ENCODE results near the gene ZNF562. TPM values are rescaled to one million over a fixed set of nuclear protein-coding genes. Genes with fewer than 3 reads are reported as not detected.
"Not testable (repeated sequence)": the region's sequence is repeated elsewhere in the genome, so short reads cannot be mapped to it uniquely, and the experiment has no call there.

ZNF562 gene
- total RNA-seq, 2 experiments from 2014 or later = 14.9 to 16.8 TPM

DNA sequence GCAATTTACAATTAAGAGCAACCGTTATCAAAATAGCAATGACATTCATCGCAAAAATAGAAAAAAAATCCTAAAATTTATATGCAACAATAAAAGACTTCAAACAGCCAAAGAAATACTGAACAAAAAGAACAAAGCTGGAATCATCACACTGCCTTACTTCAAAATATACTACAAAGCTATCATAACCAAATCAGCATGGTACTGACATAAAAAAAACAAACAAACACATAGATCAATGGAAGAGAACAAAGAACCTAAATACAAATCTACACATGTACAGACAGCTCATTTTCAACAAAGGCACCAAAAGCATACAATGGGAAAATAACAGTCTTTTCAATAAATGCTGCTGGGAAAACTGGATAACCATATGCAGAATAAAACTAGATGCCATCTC is 6.4 kb downstream of the ZNF562 start:
- TF ChIP-seq, protein P1, sequence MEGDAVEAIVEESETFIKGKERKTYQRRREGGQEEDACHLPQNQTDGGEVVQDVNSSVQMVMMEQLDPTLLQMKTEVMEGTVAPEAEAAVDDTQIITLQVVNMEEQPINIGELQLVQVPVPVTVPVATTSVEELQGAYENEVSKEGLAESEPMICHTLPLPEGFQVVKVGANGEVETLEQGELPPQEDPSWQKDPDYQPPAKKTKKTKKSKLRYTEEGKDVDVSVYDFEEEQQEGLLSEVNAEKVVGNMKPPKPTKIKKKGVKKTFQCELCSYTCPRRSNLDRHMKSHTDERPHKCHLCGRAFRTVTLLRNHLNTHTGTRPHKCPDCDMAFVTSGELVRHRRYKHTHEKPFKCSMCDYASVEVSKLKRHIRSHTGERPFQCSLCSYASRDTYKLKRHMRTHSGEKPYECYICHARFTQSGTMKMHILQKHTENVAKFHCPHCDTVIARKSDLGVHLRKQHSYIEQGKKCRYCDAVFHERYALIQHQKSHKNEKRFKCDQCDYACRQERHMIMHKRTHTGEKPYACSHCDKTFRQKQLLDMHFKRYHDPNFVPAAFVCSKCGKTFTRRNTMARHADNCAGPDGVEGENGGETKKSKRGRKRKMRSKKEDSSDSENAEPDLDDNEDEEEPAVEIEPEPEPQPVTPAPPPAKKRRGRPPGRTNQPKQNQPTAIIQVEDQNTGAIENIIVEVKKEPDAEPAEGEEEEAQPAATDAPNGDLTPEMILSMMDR (conservative IDR thresholded peaks at IDR 0.05; ENCODE audit: low read length) = no peak
- no peak for TF ChIP-seq EZH2phosphoT487 (IDR thresholded peaks at IDR 0.05; ENCODE audit: borderline replicate concordance, low read depth, low read length)
- intact Hi-C loops (cut with micrococcal nuclease; ENCODE audit: unreplicated experiment) = no loop called here
- Histone ChIP-seq H3K27ac (ENCODE audit: low read depth, low read length, poor library complexity, severe bottlenecking) (no peak overlapping the region), H3K36me3 (ENCODE audit: insufficient read depth, low read length) (peaks cover 62% of the 10 kb centered on the region), H3K4me2 (ENCODE audit: low read length) (no peak overlapping the region), H3K4me1 (ENCODE audit: insufficient read depth, low read length, poor library complexity, severe bottlenecking) (no peaks in the 10 kb centered on the region), H3K4me3 (ENCODE audit: low read depth, low read length, poor library complexity, severe bottlenecking) (no peak overlapping the region), H2AFZ (ENCODE audit: low read length) (no peak overlapping the region), H3K9me2 (ENCODE audit: insufficient read depth, low read length) (no peaks in the 10 kb centered on the region), H3K9me3 (ENCODE audit: low read length) (peaks cover 47% of the 10 kb centered on the region), H4K20me1 (ENCODE audit: insufficient read depth, low read length) (no peaks in the 10 kb centered on the region), H3K79me2 (ENCODE audit: insufficient read depth, low read depth, low read length) (peaks cover 75% of the 10 kb centered on the region)
- no peak for DNase-seq (ENCODE audit: low spot score)
- ChIA-PET CTCF (ENCODE audit: unreplicated experiment) (no interaction called here), POLR2A (interaction anchor here (0.6 kb wide), 1 partner anchor 19 kb away, joined by 3 read pairs; no protein-coding TSS in a partner anchor)
- no TSS peak for BruUV-seq (replicated peaks)

DNA sequence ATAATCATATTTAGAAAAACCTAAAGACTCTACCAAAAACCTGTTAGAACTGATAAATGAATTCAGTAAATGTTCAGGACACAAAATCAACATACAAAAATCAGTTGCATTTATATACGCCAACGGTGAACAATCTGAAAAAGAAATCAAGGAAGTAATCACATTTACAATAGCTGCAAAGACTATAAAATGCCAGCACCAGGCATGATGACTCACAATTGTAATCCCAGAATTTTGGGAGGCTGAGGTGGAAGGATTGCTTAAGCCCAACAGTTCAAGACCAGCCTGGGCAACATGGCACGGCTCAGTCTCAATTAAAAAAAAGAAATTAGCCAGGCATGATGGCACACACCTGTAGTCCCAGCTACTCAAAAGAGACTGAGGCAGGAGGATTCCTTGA is 7.0 kb downstream of the ZNF562 start:
- CTCF ChIA-PET (ENCODE audit: unreplicated experiment) = no interaction called here
- peaks cover 71% of the 10 kb centered on the region for H3K79me2 ChIP-seq (ENCODE audit: insufficient read depth, low read depth, low read length)

DNA sequence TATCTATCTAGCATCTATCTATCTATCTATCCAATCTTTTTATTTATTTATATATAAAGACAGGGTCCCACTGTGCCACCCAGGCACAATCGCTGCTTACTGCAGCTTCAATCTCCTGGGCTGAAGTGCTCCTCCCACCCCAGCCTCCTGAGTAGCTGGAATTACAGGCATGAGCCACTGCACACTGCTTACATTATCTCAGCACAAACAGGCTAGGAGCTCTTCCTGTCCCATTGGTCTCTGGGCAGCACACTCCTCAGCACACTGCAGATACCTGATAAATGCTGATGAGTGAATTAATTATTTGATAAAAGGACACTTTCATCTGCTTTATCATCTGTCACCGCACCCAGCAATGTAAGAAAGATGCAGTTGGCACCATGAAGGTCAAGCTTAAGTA is 16.1 kb downstream of the ZNF562 start:
- H3K27ac ChIP-seq (ENCODE audit: low read depth, low read length, poor library complexity, severe bottlenecking) = no peak overlapping the region
- no peak for DNase-seq (ENCODE audit: low spot score)
- H4K20me1 ChIP-seq (ENCODE audit: insufficient read depth, low read length) = no peaks in the 10 kb centered on the region
- H3K9me2 ChIP-seq (ENCODE audit: insufficient read depth, low read length) = no peaks in the 10 kb centered on the region
- H3K4me1 ChIP-seq (ENCODE audit: insufficient read depth, low read length, poor library complexity, severe bottlenecking) = no peaks in the 10 kb centered on the region
- no TSS peak for BruUV-seq (replicated peaks)
- H3K36me3 ChIP-seq (ENCODE audit: insufficient read depth, low read length) = peaks cover 60% of the 10 kb centered on the region
- ChIA-PET POLR2A (interaction anchor here (0.6 kb wide), 1 partner anchor 231 kb away, joined by 5 read pairs; no protein-coding TSS in a partner anchor), CTCF (ENCODE audit: unreplicated experiment) (no interaction called here)
- no peaks in the 10 kb centered on the region for H3K9me3 ChIP-seq (ENCODE audit: low read length)
- no peak overlapping the region for H3K4me3 ChIP-seq (ENCODE audit: low read depth, low read length, poor library complexity, severe bottlenecking)
- peaks cover 4% of the 10 kb centered on the region; the same call in 1 of the 2 replicates for H3K79me2 ChIP-seq (ENCODE audit: insufficient read depth, low read depth, low read length)
- no peak for TF ChIP-seq EZH2phosphoT487 (IDR thresholded peaks at IDR 0.05; ENCODE audit: borderline replicate concordance, low read depth, low read length)
- TF ChIP-seq, protein P1 (conservative IDR thresholded peaks at IDR 0.05; ENCODE audit: low read length) = no peak
- H3K4me2 ChIP-seq (ENCODE audit: low read length) = no peak overlapping the region
- H2AFZ ChIP-seq (ENCODE audit: low read length) = no peak overlapping the region
- intact Hi-C loops (cut with micrococcal nuclease; ENCODE audit: unreplicated experiment) = no loop called here

More for the DNA sequence above, 7.0 kb downstream of the ZNF562 start:
- no peaks in the 10 kb centered on the region for H3K4me1 ChIP-seq (ENCODE audit: insufficient read depth, low read length, poor library complexity, severe bottlenecking)
- intact Hi-C loops (cut with micrococcal nuclease; ENCODE audit: unreplicated experiment) = no loop called here
- H3K36me3 ChIP-seq (ENCODE audit: insufficient read depth, low read length) = peaks cover 56% of the 10 kb centered on the region
- H3K27ac ChIP-seq (ENCODE audit: low read depth, low read length, poor library complexity, severe bottlenecking) = no peak overlapping the region
- H2AFZ ChIP-seq (ENCODE audit: low read length) = no peak overlapping the region
- H3K4me3 ChIP-seq (ENCODE audit: low read depth, low read length, poor library complexity, severe bottlenecking) = no peak overlapping the region
- BruUV-seq (replicated peaks) = no TSS peak
- no peak overlapping the region for H3K4me2 ChIP-seq (ENCODE audit: low read length)
- DNase-seq (ENCODE audit: low spot score) = no peak
- H4K20me1 ChIP-seq (ENCODE audit: insufficient read depth, low read length) = no peaks in the 10 kb centered on the region
- TF ChIP-seq EZH2phosphoT487 (IDR thresholded peaks at IDR 0.05; ENCODE audit: borderline replicate concordance, low read depth, low read length) = no peak
- TF ChIP-seq, protein P1 (conservative IDR thresholded peaks at IDR 0.05; ENCODE audit: low read length) = no peak
- POLR2A ChIA-PET = interaction anchor here (0.6 kb wide), 1 partner anchor 340 kb away, joined by 4 read pairs; no protein-coding TSS in a partner anchor
- H3K9me3 ChIP-seq (ENCODE audit: low read length) = peaks cover 40% of the 10 kb centered on the region; the same call in 1 of the 2 replicates
- H3K9me2 ChIP-seq (ENCODE audit: insufficient read depth, low read length) = no peaks in the 10 kb centered on the region

DNA sequence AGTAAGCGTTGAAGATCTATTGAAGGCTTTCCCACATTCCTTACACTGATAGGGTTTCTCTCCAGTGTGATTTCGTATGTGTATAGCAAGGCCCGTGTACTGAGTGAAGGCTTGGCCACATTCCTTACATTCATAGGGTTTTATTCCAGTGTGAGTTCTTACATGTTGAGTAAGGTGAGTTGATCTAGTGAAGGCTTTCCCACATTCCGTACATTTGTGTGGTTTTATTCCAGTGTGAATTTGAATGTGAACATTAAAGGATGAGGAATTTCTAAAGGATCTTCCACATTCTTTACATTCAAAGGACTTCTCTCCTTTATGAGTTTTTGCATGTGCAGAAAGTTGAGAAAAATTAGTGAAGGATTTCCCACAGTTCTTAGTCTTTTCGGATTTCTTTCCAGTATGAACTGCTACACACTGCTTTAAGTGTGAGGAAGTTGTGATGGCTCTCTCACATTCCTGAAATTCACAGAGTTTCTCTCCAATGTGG is 21.8 kb downstream of the ZNF562 start:
- CTCF ChIA-PET (ENCODE audit: unreplicated experiment) = not testable (repeated sequence)

More for the DNA sequence above, 21.8 kb downstream of the ZNF562 start:
- H3K4me1 ChIP-seq (ENCODE audit: insufficient read depth, low read length, poor library complexity, severe bottlenecking); H3K9me3 ChIP-seq (ENCODE audit: low read length); intact Hi-C loops (cut with micrococcal nuclease; ENCODE audit: unreplicated experiment); POLR2A ChIA-PET; H3K9me2 ChIP-seq (ENCODE audit: insufficient read depth, low read length); H3K27ac ChIP-seq (ENCODE audit: low read depth, low read length, poor library complexity, severe bottlenecking); H3K4me2 ChIP-seq (ENCODE audit: low read length); H3K79me2 ChIP-seq (ENCODE audit: insufficient read depth, low read depth, low read length); H4K20me1 ChIP-seq (ENCODE audit: insufficient read depth, low read length); H2AFZ ChIP-seq (ENCODE audit: low read length); DNase-seq (ENCODE audit: low spot score); H3K4me3 ChIP-seq (ENCODE audit: low read depth, low read length, poor library complexity, severe bottlenecking): not testable (repeated sequence)
- BruUV-seq (replicated peaks) = TSS peak; percentile 36
- peaks cover 94% of the 10 kb centered on the region for H3K36me3 ChIP-seq (ENCODE audit: insufficient read depth, low read length)

Data from OCI-LY7 (cell line).